HG02763 (cell line): ENCODE data around the gene ARX.

Experiments used
- ATAC-seq: cut with Tn5 transposase; IDR thresholded peaks from one replicate; pipeline ENCODE4 v1.9.1; 2021; ENCODE audit warnings: mild to moderate bottlenecking, moderate library complexity; ENCODE audit not compliant: unreplicated experiment

Gene ARX

DNA sequence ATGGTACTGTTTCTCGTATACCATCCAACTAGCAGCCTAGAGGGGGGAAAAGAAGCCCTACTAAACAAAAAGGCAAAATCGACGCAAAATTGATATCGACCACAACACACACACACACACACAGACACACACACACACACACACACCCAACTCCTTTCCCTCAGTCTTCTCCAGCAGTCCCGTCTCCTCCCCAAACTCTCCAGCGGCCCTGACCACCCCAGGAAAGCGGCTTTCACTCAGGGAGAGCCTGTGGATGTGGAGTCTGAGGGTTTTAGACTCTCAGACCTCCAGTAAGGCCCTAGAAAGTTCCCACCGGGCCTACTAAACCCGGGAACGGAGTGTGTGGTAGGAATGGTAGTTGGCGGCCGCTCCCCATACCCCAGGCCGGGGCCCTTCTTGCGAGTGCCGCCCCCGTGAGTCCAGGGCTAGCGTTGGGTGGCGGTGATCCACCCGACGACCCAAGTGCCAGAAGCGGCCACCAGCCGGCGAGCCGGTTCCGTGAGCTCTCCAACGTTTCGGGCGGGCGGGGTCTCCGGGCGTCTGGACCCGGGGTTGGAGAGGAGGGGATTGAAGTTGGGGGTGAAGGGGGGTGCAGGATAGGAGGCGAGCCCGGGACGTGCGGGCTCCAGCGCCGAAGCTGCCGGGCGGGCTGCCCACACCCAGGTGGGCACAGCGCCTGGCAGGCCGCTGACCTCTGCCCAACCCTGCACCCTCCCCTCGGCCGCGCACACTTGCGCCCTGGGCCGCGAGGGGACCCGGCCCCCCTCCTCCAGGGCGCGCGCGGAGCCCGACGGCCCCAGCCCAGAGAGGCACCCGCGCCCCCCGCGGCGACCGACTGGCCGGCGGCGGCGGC is 13.7 kb downstream of the ARX start:
- no peak for ATAC-seq

DNA sequence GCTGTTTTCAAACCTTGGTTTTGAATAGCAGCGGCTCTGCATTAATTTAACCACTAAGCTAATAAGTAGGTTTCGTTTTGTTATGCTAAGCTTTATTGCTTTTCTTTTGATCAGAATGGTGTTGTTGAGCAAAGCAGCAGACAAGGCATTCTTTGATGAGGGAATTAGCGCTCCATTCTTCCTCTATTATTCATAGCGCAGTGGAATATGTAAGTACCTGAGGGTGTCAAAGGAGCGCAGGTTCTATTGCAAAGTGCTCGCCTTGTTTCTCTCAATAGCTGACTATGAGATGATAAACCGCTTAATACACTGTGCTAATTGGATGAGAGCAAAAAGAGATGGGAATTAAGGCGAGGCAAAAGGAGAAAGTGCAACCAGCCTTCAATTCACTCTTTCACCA is 16.3 kb downstream of the ARX start:
- ATAC-seq: no peak

DNA sequence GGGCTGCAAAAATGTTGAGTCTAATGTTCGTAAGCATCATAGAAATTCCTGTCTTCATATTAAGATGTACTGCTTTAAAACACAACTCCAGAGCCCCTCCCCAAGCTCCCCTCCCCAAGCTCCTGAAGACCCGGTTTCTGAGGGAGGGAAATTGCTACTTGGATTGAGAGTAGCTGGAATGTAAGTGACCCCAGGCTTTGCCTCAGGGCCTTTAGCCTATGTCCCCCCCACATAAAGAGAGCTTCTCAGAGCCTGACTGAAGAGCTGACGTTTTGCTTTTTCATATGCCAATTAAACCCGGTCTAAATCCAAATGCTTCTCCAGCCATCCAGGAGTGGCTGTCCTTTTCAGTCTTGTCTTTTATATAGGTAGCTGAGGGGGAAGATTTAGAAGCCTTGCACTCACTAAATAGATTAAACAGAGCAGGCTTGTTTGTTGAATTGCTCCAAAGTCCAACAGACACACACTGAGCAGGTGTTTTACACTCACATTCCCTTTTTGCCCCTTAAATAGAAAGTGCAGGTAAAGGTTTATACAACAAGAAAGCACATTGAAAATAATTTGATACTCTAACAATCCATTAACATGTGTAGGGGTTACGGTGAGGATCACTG is 19.6 kb downstream of the ARX start:
- no peak for ATAC-seq

DNA sequence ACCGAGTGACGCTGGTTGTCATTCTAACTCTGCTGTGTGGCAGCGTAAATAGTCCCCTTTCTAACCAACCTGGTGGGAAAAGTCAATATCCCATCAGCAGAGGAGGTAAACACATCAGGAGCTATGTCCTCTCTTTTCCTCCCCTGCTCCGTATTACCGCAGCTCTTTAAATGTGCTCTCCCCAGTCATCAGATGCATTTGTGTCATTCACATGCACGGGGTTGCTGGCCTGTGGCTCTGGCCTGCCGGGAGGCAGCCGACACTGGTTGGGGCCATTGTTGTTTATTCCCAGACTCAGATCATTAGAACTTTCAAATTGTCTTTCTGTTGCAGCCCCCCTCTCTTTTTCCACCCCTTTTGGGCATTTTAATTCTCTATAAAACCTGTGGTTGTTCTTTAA is 21.9 kb downstream of the ARX start:
- ATAC-seq: no peak

DNA sequence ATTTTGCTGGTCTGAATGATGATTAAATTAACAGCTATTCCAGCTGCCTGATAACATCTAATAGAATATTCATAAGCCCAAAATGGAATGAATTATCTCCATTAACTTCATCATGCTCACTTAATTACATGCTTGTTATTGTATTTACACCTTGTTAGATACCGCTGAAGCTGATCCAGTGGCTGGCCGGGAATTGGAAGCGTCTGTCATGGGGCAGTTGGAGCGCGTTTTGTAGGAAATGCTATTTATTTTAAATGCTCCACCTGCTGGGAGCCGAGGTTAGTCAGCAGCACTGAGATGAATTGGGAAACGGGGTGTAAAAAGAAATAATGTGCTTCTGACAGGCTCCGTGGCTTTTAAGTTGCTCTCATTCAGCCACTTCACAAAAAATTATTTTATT is 25.2 kb downstream of the ARX start:
- ATAC-seq: no peak

DNA sequence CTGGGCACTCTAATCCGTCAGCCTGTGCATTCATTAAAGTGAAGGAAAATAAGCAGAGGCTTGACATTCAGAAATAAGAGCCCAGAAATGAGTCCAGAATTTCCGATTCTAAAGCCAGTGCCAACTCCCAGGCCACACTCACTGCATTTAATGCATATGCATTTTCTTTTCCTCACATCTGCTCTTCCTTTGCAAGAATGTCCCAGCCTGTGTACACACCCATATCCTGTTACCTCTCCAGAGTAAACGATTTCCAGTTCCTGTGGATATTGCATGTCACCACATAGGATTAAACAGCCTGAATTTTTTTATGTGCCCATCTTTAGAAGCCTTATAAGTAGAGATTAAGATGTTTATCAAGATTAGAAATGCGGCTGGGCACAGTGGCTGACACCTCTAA is 27.5 kb downstream of the ARX start:
- ATAC-seq: no peak

DNA sequence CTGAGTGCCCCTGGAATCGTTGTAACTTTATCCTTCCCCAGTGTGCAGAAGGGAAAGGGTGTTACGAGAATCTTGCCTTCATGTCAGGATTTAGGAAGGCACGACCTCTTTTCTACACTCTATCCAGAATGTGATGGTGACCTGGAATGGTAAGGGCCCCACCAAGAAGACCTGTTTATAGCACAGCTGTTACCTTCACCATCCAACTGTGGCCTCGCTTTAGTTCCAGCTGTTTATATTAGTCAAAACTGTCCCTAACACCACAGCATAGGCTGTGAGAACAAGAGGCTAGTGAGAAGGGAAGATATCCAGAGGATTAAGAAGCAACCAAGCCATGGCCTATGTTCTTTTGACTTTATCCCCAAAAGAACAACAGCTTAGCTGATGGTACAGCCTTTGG is 28.0 kb downstream of the ARX start:
- no peak for ATAC-seq

DNA sequence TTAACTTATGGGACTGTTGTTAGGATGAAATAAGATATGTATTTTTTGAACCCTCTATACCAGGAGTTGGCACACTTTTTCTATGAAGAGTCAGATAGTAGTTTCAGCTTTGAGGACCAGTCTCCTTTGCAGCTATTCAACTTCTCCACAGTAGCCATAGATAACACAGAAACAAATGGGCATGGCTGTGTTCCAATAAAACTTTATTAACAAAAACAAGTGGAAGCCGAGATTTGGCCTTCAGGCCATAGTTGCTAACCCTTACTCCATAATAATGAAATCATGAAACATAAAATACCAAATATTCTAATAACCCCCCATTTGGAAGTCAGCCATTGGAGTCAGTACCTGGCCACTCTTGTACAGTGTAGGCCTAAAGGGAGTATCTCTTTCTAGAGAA is 30.6 kb downstream of the ARX start:
- no peak for ATAC-seq

DNA sequence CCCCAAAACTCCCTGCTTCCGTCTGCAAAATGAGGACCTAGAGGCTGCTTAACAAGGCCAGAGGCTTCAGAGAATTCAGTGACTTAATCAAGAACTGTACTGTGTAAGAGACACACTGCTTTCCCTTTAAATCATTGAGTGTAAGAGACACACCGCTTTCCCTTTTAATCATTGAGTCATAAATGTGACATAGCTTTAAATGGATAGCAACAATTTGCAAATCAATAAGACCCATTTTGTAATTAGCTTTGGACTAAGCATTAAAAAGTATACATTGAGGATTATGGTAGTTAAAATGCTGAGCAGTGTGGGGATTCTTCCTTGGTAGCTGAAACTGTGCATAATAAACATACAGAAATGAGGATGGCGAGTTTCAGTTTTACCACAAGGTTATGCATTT is 31.8 kb downstream of the ARX start:
- ATAC-seq: no peak

DNA sequence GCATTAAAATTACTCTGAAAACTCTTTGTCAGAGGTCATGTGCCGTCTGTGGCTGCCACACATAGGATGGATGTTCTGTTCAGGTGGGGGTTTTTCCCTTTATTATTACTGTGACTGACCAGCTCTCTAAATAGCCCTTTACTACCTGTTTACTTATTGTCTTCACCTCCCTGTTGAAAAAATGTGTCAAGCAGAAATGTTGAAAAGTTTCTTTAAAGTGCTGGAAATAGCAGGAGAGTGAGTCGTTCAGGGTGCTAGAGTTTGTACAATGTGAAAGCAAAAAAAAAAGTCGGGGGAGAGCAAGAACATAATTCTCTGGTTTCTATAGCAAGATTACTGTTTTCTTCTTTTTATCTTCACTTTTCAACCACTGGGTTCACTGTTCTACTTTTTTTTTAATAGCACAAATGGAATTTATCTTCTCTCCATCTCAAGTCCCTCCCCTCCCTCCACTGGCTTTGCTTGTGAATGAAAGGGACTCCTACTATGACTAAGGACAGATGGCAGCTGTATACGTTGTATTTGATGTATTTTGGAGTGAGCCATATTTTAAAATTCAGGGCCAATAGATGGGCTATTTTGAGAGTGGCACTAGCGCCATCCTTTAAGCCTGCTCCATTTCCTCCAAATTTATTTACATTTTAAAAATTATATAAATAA is 33.3 kb downstream of the ARX start:
- no peak for ATAC-seq

DNA sequence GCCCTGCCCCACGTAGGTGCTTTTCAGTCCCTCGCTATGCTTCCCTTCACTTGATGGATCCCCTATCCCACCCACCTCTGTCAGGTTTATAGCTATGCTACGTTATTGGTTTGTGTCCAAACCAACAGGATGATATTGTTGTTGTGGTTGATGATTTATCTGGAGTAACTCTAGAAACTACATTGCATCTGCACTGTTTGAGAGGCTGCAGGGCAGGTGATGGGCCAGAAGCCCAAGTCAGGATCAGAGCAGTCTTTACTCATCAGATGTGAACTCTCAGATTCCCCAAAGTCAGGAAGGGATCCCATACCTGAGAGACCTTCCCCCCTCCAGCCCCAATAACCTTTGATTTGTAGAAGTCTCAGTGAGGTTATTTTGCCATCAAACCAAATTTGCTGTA is 34.7 kb downstream of the ARX start:
- ATAC-seq: no peak

DNA sequence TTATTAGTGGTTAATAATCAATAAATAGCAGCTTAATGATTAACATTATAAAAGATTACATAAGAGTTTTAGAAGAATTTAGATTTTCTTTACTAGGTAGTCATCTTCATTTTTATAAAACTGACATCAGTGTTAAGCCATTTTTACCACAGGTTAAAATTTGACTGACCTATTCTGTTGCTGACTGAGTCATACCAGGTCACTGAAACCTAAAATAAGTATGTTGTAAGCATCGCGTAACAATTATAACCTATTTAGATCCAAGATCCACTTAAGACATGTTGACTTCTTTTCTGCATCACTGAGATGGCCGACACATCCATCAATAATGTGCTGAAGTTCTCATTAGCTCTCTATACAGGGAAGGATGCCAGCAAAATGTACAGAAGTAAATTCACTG is 36.7 kb downstream of the ARX start:
- no peak for ATAC-seq

DNA sequence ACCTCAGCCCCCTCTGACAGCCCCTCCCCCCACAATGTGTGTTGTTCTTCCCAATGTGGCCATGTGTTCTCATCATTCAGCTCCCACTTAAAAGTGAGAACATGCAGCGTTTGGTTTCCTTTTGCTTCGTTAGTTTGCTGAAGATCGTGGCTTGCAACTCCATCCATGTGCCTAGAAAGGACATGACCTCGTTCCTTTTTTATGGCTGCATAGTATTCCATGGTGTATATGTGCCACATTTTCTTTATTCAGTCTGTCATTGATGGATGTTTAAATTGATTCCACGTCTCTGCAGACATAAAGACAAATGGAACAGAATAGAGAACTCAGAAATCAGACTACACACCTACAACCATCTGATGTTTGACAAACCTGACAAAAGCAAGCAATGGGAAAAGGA is 46.0 kb downstream of the ARX start:
- ATAC-seq: no peak

DNA sequence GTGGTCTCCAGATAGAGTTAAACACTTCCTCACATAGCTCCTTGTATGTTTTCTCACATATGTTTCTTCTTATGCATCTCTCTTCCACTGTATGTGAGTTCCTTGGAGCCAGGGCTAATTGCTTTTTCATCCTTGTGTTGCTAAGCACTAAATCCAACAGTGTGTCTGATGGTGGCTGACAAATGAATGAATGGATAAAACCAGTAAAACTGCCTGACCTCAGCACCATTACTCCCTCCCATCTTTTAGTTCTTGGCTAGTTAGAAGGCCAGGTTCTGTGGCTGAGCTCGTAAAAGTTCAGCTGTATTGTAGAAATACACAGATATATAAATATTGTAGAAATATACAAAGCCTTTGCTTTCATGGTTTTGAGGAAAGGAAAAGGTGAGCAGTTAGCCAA is 50.4 kb downstream of the ARX start:
- ATAC-seq: no peak

DNA sequence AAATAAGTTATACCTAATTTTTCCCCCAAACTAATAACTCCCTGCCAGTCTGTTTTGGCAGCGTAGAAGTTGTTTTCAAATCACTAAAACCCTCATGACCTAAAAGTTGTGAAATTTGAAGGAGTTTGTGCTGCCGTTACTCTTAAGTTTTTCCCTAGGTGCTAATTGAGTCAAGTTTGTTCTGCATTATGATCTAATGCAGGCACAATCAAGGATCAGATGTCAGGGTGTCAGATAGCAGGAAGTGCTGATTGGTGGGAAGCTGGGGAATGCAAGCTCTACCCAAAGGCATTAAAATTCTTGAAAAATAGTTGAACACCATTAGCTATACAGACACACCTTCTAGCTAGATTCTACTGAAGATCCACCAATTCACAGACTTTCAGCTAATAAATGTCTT is 51.9 kb downstream of the ARX start:
- no peak for ATAC-seq

DNA sequence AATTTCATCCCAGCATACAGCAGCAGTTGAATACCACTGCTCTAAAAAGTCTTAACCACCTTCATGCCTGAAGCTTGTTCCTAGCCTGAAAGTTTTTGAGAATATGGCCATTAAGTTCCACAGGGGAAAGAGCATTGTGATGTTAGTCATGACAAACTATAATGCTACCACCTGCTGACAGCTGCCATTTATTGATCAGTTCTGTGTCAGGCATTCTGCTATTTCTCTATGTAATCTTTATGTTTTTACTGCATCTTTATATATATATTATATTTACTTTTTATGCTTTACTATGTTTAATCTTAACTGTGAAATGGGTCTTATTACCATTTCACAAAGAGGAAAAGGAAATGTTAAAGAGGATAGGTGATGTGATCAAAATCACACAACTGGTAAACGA is 54.0 kb downstream of the ARX start:
- no peak for ATAC-seq

DNA sequence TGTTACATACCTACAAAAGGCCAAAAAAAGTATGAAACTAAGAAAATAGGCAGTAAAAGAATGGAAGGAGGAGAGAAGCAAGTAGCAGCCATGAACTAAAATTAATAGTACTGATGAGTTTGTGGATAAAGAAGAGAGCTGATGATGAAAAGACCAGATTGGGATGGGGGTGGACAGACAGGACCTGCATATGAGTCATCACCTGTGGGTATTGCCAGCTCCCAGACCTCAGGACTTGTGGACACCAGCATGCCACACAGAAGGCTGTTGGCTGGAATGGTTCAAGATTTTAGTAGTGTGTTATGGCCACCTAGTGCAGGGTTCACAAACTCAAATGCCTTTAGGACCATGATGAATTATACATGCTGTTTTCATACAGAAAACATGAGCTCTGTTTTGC is 58.9 kb downstream of the ARX start:
- no peak for ATAC-seq

DNA sequence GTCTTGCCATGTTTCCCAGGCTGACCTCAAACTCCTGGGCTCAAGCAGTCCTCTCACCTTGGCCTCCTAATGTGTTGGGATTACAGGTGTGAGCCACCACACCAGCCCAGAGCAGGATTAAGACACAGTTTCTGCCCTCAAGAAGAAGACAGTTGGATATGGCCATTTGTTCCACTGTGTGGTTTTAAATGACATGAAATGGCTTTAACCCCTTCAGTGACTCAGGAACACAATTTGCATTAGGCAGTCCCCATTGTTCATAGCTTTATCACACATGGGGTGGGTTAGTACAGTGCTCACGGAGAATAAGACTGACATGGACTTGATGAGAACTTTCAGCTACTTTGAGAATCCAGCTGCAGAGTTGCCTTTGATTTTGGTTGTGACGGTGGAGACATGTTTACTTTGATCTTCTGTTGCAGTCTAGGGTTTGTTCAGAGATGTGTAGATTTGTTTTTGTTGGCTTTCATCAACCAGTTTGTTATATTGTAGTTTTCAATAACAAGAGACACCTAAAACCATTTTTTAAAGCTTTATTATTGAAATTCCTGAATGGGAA is 60.3 kb downstream of the ARX start:
- ATAC-seq: no peak

DNA sequence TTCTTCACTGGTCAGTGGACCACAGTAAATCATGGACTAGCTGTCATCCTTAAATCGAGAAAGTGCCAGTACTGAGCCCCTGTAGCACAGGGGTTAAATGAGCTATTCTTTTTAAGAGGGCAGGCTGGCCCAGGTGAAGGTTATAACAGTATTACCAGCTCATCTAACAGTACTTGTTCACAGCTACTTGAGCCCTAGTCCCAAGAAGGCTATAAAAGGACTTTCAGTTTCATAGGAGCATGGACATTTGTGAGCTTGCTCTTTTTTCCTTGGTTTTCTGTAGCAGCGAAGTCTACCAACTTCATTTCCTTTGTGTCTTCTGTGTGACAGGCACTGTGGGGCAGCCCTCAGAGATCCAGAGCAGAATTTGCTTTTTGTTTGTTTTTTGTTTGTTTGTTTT is 61.0 kb downstream of the ARX start:
- no peak for ATAC-seq
